PC-3 (cell line): Measurements from ENCODE around the gene CCNQ. TPM values are rescaled to one million over a fixed set of nuclear protein-coding genes. Genes with fewer than 3 reads are reported as not detected.

ENCODE experiments used
- ATAC-seq: fragments of 200-7000 bp; cut with Tn5 transposase; 2 replicates; pipeline ENCODE4 v1.9.1; 2020; ENCODE audit warnings: mild to moderate bottlenecking, moderate library complexity
- BruUV-seq: library from RNA; stranded (reverse); fragments of 400-500 nt; replicated peaks from 2 replicates; lab custom pipeline; 2021; lab: Mats Ljungman, UMichigan
- CTCF ChIA-PET: fragments of 300-600 bp; sonication (Branson Sonifier 250); formaldehyde crosslinking; loops from one replicate; lab custom pipeline; 2022; ENCODE audit warnings: antibody characterized with exemption; lab: Charles Lee
- POLR2A ChIA-PET: fragments of 300-600 bp; sonication (Branson Sonifier 250); formaldehyde crosslinking; loops from one replicate; lab custom pipeline; 2022; ENCODE audit warnings: antibody characterized with exemption; ENCODE audit not compliant: unreplicated experiment; lab: Charles Lee
- DNase-seq: peaks from one replicate; pipeline ENCODE4 v3.0.0-alpha.2; 2015
- H2AFZ ChIP-seq: fragments of 300-600 bp; sonication (generic); 2 replicates; pipeline ENCODE4 v1.6.0; 2016; ENCODE audit warnings: antibody characterized with exemption, low read length
- H3F3A ChIP-seq: fragments of 300-600 bp; sonication (generic); one replicate; pipeline ENCODE4 v1.6.0; 2017; ENCODE audit warnings: antibody characterized with exemption, low read length, control low read depth, mild to moderate bottlenecking; ENCODE audit not compliant: unreplicated experiment
- H3K27ac ChIP-seq: fragments of 300-600 bp; sonication (generic); 2 replicates; pipeline ENCODE4 v1.5.1; 2016; ENCODE audit warnings: mild to moderate bottlenecking, low read length
- H3K27me3 ChIP-seq: fragments of 300-600 bp; sonication (generic); 2 replicates; pipeline ENCODE4 v1.6.1; 2016; ENCODE audit warnings: low read length, mixed read lengths
- H3K36me3 ChIP-seq: fragments of 300-600 bp; sonication (generic); 2 replicates; pipeline ENCODE4 v1.6.1; 2016; ENCODE audit warnings: low read depth, mixed run types, low read length, mixed read lengths
- H3K4me1 ChIP-seq: fragments of 300-600 bp; sonication (generic); 2 replicates; pipeline ENCODE4 v1.5.1; 2016; ENCODE audit warnings: low read length; ENCODE audit not compliant: insufficient read depth
- H3K4me2 ChIP-seq: fragments of 300-600 bp; sonication (generic); 2 replicates; pipeline ENCODE4 v1.6.0; 2016; ENCODE audit warnings: low read length
- H3K4me3 ChIP-seq: fragments of 300-600 bp; sonication (generic); 2 replicates; pipeline ENCODE4 v1.5.1; 2016; ENCODE audit warnings: mild to moderate bottlenecking, low read length, mixed read lengths
- H3K79me2 ChIP-seq: fragments of 300-600 bp; sonication (generic); 2 replicates; pipeline ENCODE4 v1.6.1; 2017; ENCODE audit warnings: low read length, mixed read lengths
- H3K9ac ChIP-seq: fragments of 300-600 bp; sonication (generic); 2 replicates; pipeline ENCODE4 v1.6.0; 2016; ENCODE audit warnings: mild to moderate bottlenecking, low read length
- H3K9me2 ChIP-seq: fragments of 300-600 bp; sonication (generic); replicated peaks from 2 replicates; pipeline ENCODE4 v1.6.1; 2016; ENCODE audit warnings: mixed run types, low read length, mixed read lengths
- H3K9me3 ChIP-seq: fragments of 300-600 bp; sonication (generic); 2 replicates; pipeline ENCODE4 v1.6.1; 2016; ENCODE audit warnings: low read length, mixed read lengths
- H4K20me1 ChIP-seq: fragments of 300-600 bp; sonication (generic); 2 replicates; pipeline ENCODE4 v1.6.1; 2016; ENCODE audit warnings: low read length, mixed read lengths
- CTCF ChIP-seq: fragments of 300-600 bp; sonication (generic); conservative IDR thresholded peaks from 2 replicates; pipeline ENCODE4 v1.5.1; 2017; ENCODE audit warnings: antibody characterized with exemption, low read depth, mild to moderate bottlenecking, low read length
- EZH2 ChIP-seq: fragments of 300-600 bp; sonication (generic); IDR thresholded peaks from one replicate; pipeline ENCODE4 v1.6.1; 2017; ENCODE audit warnings: antibody characterized with exemption, mild to moderate bottlenecking, low read length; ENCODE audit not compliant: unreplicated experiment
- EZH2phosphoT487 ChIP-seq: fragments of 300-600 bp; sonication (generic); IDR thresholded peaks from 2 replicates; pipeline ENCODE4 v1.6.1; 2018; ENCODE audit warnings: mild to moderate bottlenecking, antibody characterized with exemption, low read length, borderline replicate concordance
- intact Hi-C: fragments of 100-400 bp; cut with micrococcal nuclease; formaldehyde crosslinking; loops from 2 replicates; pipeline ENCODE4 v1.9.0; 2023
- total RNA-seq: library from RNA; depleted of rRNA; stranded (reverse); fragments of >200 nt; gene quantifications from 2 replicates; pipeline ENCODE4 v1.2.3, GENCODE V29; 2014

The CCNQ gene
- total RNA-seq, 1 experiment from 2014 or later: 110 TPM

- no TSS peak for BruUV-seq
- Histone ChIP-seq H3K4me2 (no peak overlapping the region), H4K20me1 (no peaks in the 10 kb centered on the region), H3K9me3 (no peaks in the 10 kb centered on the region), H2AFZ (no peak overlapping the region), H3K27ac (no peak overlapping the region), H3K4me1 (no peaks in the 10 kb centered on the region), H3K9ac (no peak overlapping the region), H3K79me2 (no peaks in the 10 kb centered on the region), H3K4me3 (no peak overlapping the region), H3K27me3 (peaks cover 64% of the 10 kb centered on the region), H3F3A (no peaks in the 10 kb centered on the region), H3K36me3 (no peaks in the 10 kb centered on the region), H3K9me2 (no peaks in the 10 kb centered on the region)
- DNase-seq (no peak), ATAC-seq (no peak)
- CTCF ChIA-PET: no interaction called here
- POLR2A ChIA-PET: no interaction called here
- intact Hi-C loops: no loop called here
- no peak for TF ChIP-seq EZH2phosphoT487
- no peak for TF ChIP-seq CTCF
- no peak for TF ChIP-seq EZH2
These were observed 15.9 kb upstream of the CCNQ start for GRCh38 chrX:153614818-153615217.

- Histone ChIP-seq H3K4me1 (no peaks in the 10 kb centered on the region), H2AFZ (no peak overlapping the region), H3K9me2 (no peaks in the 10 kb centered on the region), H3K9ac (no peak overlapping the region), H3K9me3 (no peaks in the 10 kb centered on the region), H4K20me1 (no peaks in the 10 kb centered on the region), H3K4me2 (no peak overlapping the region), H3K79me2 (no peaks in the 10 kb centered on the region), H3K27me3 (peaks cover 50% of the 10 kb centered on the region), H3K4me3 (no peak overlapping the region), H3F3A (no peaks in the 10 kb centered on the region), H3K36me3 (no peaks in the 10 kb centered on the region), H3K27ac (no peak overlapping the region)
- intact Hi-C loops: no loop called here
- DNase-seq (no peak), ATAC-seq (no peak)
- ChIA-PET CTCF (no interaction called here), POLR2A (no interaction called here)
- TF ChIP-seq EZH2 (no peak), CTCF (no peak), EZH2phosphoT487 (no peak)
- no TSS peak for BruUV-seq
These were observed 13.5 kb upstream of the CCNQ start for GRCh38 chrX:153612413-153612812.

GRCh38 chrX:153611298-153612095 is 12.6 kb upstream of the CCNQ start:
- Histone ChIP-seq H3K4me1 (no peaks in the 10 kb centered on the region), H3K36me3 (no peaks in the 10 kb centered on the region), H3K9me3 (no peaks in the 10 kb centered on the region), H3K9me2 (no peaks in the 10 kb centered on the region), H3K4me3 (no peak overlapping the region), H3K9ac (no peak overlapping the region), H3K27ac (no peak overlapping the region), H3K79me2 (no peaks in the 10 kb centered on the region), H3K4me2 (no peak overlapping the region), H3K27me3 (peaks cover 42% of the 10 kb centered on the region), H2AFZ (no peak overlapping the region), H4K20me1 (no peaks in the 10 kb centered on the region), H3F3A (no peaks in the 10 kb centered on the region)
- TF ChIP-seq EZH2phosphoT487 (no peak), EZH2 (no peak), CTCF (no peak)
- POLR2A ChIA-PET: no interaction called here
- no peak for ATAC-seq
- no peak for DNase-seq
- intact Hi-C loops: no loop called here
- CTCF ChIA-PET: no interaction called here
- no TSS peak for BruUV-seq
